Activated T-helper 2 cell treated with anti-CD3 and anti-CD28 coated beads, Interferon-gamma antibody, Interleukin-2, Interleukin-4, amounts not matched to agents 10 μg/mL and 5 μg/mL and 100 μg/mL, durations not matched to agents 14 hours and 24 hours and 36 hours (primary cell): ENCODE results near the gene FMOD. TPM values are rescaled to one million over a fixed set of nuclear protein-coding genes. Genes with fewer than 3 reads are reported as not detected.
A peak's percentile ranks its signal among the peaks of the same experiment; 100 is the strongest.
"Not testable (repeated sequence)": the region's sequence is repeated elsewhere in the genome, so short reads cannot be mapped to it uniquely, and the experiment has no call there.

ENCODE experiments used
- DNase-seq: peaks from one replicate; pipeline ENCODE4 v3.0.0; 2021; ENCODE audit warnings: low spot score
- H3K27ac Mint-ChIP-seq: one replicate; pipeline ENCODE4 v1.8.0; 2021; ENCODE audit warnings: mixed read lengths
- H3K27me3 Mint-ChIP-seq: one replicate; pipeline ENCODE4 v1.8.0; 2021; ENCODE audit warnings: low read depth, mixed read lengths
- H3K36me3 Mint-ChIP-seq: one replicate; pipeline ENCODE4 v1.8.0; 2021; ENCODE audit warnings: low read depth, mixed read lengths
- H3K4me1 Mint-ChIP-seq: one replicate; pipeline ENCODE4 v1.8.0; 2021; ENCODE audit warnings: low read depth, mixed read lengths
- H3K4me3 Mint-ChIP-seq: one replicate; pipeline ENCODE4 v1.8.0; 2021; ENCODE audit warnings: low read depth, mild to moderate bottlenecking, moderate library complexity, mixed read lengths
- H3K9me3 Mint-ChIP-seq: one replicate; pipeline ENCODE4 v1.8.0; 2021; ENCODE audit warnings: mixed read lengths
- intact Hi-C: fragments of 100-400 bp; cut with micrococcal nuclease; formaldehyde crosslinking; loops from one replicate; pipeline ENCODE4 v1.15.1; 2023
- total RNA-seq: library from RNA; stranded (reverse); gene quantifications from 2 replicates; pipeline ENCODE4 v1.2.3, GENCODE V29; 2022

FMOD gene
- total RNA-seq, 1 donor from 2014 or later = 4.0 TPM

DNA sequence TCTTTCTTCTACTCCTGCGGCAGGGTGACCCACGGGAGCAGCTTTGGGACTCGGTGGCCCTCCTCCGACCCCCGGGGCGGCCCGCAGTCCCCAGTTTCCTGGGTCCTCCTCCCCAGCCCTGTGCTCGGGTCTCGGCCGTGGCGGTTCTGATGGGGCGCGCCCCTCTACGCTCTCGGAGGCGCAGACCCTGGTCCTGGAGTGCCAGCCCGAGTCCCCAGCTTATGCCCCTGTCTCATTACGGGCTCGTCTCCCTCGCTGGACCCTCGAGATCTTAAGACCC is 45.2 kb downstream of the FMOD start:
- H3K9me3 Mint-ChIP-seq = no peaks in the 10 kb centered on the region
- intact Hi-C loops = loop anchor here (1.0 kb wide), 4 partner anchors 15 to 32 kb away; no protein-coding TSS in a partner anchor
- no peak for DNase-seq
- peaks cover 52% of the 10 kb centered on the region for H3K36me3 Mint-ChIP-seq
- H3K4me1 Mint-ChIP-seq = peaks cover 58% of the 10 kb centered on the region
- H3K27me3 Mint-ChIP-seq = no peaks in the 10 kb centered on the region
- peak overlapping the region; percentile 87 for H3K27ac Mint-ChIP-seq
- peak overlapping the region; percentile 99 for H3K4me3 Mint-ChIP-seq

DNA sequence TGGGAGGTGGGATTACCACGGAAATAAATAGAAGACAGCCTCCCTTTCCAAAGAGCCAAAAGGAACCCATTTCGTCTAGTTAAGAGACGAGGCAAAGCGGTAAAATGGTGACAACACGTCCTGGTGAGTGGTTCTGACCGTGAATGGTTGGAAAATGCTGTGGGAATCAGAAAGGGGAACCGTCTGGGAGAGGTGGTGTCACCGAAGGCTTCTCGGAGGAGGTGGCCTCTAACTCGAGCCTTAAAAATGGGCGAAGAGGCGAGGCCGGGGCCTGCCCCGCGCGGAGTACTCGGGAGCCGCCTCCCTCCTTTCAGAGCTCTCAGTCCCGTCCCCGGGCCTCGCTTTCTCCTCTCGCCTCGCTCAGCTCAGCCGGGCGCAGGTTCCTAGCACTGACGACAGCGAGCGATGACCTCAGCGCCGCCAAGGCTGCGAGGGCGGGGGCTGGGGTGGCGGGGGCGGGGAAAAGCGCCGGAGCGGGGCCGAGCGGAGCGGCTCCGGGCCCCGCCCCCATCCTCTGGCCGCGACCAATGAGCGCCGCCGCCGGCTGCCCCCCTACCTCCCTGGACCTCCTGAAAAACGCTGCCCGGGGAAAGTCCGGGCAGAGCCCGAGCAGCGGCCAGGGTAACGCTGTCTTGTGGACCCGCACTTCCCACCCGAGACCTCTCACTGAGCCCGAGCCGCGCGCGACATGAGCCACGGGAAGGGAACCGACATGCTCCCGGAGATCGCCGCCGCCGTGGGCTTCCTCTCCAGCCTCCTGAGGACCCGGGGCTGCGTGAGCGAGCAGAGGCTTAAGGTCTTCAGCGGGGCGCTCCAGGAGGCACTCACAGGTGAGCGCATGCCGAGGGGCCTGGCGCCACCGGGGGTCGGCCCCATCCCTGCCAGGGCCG is 45.8 kb downstream of the FMOD start, which contains the start of gene BTG2:
Gene BTG2, plus strand, starts transcription at position 601 of the 890 bp plus-strand sequence. Its CDS starts 88 bp downstream, at position 689.
- no peaks in the 10 kb centered on the region for H3K9me3 Mint-ChIP-seq
- peaks cover 62% of the 10 kb centered on the region for H3K4me1 Mint-ChIP-seq
- peak; percentile 85 for DNase-seq
- intact Hi-C loops = no loop called here
- no peaks in the 10 kb centered on the region for H3K27me3 Mint-ChIP-seq
- peak within 1 kb of the TSS; percentile 94 for H3K27ac Mint-ChIP-seq
- H3K4me3 Mint-ChIP-seq = peak within 1 kb of the TSS; percentile 99
- H3K36me3 Mint-ChIP-seq = peaks cover 46% of the 10 kb centered on the region

DNA sequence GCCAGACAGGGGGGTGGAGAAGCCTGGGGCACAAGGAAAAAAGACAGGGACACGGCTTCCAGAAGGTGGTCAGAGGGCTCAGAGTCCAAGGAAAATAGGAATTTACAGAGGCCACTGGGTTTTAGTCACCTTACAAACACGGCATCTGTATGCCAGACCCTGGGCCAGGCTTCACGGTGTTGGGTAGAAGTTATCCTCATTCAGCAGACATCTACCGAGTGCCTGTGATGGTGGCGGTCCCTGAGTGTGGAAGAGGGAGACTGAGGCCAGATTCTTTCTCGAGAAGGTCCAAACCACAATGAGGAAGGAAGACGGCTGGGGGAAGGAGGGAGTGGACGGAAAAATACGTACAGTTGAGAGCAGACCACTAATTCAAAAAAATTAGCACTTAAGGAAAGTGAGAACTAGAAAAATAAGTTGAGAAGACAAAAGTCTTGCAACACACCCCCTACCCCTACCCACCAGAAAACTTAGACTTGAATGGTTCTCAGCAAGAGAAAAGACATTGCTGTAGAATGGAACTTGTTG is 46.5 kb downstream of the FMOD start:
- Mint-ChIP-seq H3K4me3 (peak overlapping the region; percentile 73), H3K36me3 (peaks cover 39% of the 10 kb centered on the region), H3K27ac (peak overlapping the region; percentile 94), H3K4me1 (peaks cover 59% of the 10 kb centered on the region), H3K27me3 (no peaks in the 10 kb centered on the region), H3K9me3 (no peaks in the 10 kb centered on the region)
- DNase-seq = no peak
- intact Hi-C loops = no loop called here

DNA sequence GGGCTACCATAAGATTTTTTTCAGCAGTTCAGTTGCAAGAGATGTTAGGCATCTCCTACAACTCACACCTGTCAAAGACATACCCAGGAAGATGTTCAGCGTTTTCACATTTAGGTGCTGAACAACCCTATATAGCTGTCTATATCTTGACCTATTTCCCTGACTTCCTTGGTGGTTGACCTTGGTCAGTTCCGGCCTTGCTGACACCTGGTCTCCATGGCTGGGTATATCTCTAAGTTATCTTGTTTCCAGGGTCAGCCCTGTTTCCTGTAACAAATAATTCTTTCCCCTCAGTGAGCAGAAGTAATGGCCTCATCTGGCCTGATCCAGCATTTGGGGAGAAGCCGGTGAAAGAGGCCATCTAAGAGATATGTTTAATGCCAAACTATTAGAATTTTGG is 48.0 kb downstream of the FMOD start:
- H3K4me3 Mint-ChIP-seq = no peak overlapping the region
- no peak for DNase-seq
- no peaks in the 10 kb centered on the region for H3K27me3 Mint-ChIP-seq
- peaks cover 24% of the 10 kb centered on the region for H3K36me3 Mint-ChIP-seq
- intact Hi-C loops = no loop called here
- no peaks in the 10 kb centered on the region for H3K9me3 Mint-ChIP-seq
- H3K4me1 Mint-ChIP-seq = peaks cover 55% of the 10 kb centered on the region
- no peak overlapping the region for H3K27ac Mint-ChIP-seq

DNA sequence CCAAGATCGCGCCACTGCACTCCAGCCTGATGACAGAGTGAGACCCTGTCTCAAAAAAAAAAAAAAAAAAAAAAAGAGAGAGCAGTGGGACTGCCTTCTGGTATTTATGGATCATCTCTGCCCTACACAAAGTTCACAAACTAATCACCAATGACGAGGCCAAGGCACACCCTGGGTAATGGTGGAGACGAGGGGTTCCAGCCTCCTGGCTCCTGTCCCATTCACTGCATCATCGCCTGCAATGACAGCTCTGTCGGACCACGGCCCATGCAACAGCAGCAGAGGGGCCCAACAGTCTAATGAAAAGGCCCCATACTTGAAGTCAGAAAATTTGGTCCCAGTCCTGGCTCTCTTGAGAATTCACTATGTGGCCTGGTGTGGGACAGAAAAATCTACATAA is 48.5 kb downstream of the FMOD start:
- Mint-ChIP-seq H3K4me3 (no peak overlapping the region), H3K36me3 (peaks cover 19% of the 10 kb centered on the region), H3K27ac (no peak overlapping the region), H3K27me3 (no peaks in the 10 kb centered on the region), H3K9me3 (no peaks in the 10 kb centered on the region), H3K4me1 (peaks cover 54% of the 10 kb centered on the region)
- intact Hi-C loops = no loop called here
- DNase-seq = no peak

DNA sequence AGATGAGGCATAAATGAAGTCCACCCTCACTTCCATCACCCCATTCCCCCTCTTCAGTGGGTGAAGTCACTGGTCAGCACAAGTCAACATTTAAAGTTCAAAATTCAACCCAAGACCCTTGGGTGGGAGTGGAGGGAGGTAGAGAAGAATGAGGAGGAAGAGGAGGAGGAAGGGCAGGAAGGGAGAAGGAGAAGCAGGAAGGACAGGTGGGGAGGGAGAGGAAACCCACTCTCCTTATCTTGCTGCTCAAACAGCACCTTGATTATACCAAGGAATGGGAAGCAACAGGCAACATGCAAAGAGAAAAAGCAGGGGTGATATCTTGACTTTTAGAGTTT is 49.6 kb downstream of the FMOD start:
- DNase-seq = no peak
- Mint-ChIP-seq H3K36me3 (peaks cover 8% of the 10 kb centered on the region), H3K4me3 (no peak overlapping the region), H3K9me3 (no peaks in the 10 kb centered on the region), H3K27me3 (no peaks in the 10 kb centered on the region), H3K27ac (no peak overlapping the region), H3K4me1 (peaks cover 53% of the 10 kb centered on the region)
- intact Hi-C loops = no loop called here

DNA sequence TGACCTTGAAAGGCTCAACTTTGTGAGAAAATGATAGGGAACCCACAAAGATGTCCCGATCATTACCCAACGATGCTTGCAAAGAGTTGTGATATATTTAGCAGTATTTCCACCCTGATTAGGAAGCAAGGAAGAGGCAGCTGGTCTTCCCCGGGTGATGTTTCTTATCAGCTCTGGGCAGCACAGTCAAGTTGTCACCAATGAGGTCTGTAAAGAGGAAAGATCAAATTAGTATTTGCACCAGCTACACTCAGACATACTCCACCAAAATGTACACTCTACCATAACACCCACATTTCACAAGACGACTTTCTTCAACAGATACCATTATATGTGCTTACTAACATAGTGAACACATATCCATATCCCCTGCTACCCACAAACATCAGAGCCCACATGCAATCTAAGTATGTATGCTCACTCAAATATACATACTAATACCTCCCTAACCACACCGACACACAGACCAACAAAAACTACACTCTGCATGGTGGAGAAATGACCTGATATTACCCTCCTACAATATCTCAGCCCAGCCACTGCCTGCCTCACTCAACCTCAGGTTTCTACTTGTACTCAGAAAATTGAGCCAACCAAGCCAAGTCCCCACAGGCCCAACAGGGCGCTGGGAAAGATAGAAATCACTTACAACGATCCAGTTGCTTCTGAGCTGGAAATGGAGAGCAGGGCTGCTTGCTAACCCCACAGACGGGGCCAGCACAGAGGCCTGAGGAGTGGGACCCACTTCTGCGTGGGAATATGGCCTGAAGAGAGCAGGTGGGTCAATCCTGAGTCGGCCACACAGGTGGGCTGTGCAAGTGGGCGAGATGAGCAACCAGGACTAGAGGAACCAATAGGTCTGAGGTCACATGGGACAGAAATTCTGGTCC is 50.2 kb downstream of the FMOD start:
- Mint-ChIP-seq H3K4me1 (peaks cover 55% of the 10 kb centered on the region), H3K4me3 (no peak overlapping the region), H3K36me3 (peaks cover 2% of the 10 kb centered on the region), H3K9me3 (no peaks in the 10 kb centered on the region), H3K27me3 (no peaks in the 10 kb centered on the region), H3K27ac (peak overlapping the region; percentile 10)
- no peak for DNase-seq
- intact Hi-C loops = no loop called here

DNA sequence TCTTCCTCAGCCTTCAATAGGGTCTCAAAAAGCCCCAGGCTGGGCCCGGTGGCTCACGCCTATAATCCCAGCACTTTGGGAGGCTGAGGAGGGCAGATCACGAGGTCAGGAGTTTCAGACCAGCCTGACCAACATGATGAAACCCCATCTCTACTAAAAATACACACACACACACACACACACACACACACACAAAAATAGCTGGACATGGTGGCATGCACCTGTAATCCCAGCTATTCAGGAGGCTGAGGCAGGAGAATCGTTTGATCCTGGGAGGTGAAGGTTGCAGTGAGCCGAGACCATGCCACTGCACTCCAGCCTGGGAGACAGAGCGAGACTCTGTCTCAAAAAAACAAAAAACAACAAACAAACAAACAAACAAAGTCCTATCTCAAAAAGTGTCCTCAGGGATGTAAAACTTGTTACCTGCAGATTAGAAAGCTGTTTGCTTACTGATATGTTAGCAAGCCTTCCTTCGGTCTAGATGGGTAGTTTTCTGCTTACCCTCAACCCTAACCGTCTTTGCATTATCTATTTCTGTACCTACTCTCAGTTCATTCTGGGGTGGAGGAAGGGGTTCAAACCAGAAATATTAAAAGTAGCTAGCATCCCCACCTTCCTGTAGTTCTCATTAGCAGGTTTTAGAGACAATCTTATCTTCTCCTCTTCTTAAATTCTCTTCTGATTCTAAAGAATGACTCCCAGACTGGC is 51.0 kb downstream of the FMOD start:
- H3K27me3 Mint-ChIP-seq, H3K36me3 Mint-ChIP-seq, intact Hi-C loops, H3K4me3 Mint-ChIP-seq, H3K9me3 Mint-ChIP-seq, DNase-seq: not testable (repeated sequence)
- Mint-ChIP-seq H3K27ac (peak overlapping the region; percentile 10), H3K4me1 (peaks cover 61% of the 10 kb centered on the region)

DNA sequence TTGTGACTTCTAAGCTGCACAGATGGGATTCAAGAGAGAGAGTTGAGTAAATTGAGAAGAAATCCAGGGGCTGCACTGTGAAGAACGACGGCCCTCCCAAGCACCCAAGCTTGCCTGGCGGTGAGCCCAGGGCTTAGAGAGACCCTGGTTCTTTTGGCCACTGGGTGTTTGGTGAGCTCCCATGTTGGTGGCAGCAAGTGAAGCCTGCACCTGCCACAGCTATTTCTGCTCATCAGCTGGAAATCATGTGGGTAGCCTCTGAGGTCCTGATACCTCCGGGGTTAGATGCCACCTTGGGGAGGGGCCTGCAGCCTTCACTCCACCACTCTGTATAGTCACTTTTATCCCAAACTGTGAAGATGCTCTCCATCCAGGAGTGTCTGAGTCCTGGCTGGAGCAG is 51.8 kb downstream of the FMOD start:
- Mint-ChIP-seq H3K4me1 (peaks cover 57% of the 10 kb centered on the region), H3K4me3 (no peak overlapping the region), H3K9me3 (no peaks in the 10 kb centered on the region), H3K27me3 (no peaks in the 10 kb centered on the region), H3K27ac (no peak overlapping the region), H3K36me3 (peaks cover 2% of the 10 kb centered on the region)
- intact Hi-C loops = no loop called here
- DNase-seq = no peak

DNA sequence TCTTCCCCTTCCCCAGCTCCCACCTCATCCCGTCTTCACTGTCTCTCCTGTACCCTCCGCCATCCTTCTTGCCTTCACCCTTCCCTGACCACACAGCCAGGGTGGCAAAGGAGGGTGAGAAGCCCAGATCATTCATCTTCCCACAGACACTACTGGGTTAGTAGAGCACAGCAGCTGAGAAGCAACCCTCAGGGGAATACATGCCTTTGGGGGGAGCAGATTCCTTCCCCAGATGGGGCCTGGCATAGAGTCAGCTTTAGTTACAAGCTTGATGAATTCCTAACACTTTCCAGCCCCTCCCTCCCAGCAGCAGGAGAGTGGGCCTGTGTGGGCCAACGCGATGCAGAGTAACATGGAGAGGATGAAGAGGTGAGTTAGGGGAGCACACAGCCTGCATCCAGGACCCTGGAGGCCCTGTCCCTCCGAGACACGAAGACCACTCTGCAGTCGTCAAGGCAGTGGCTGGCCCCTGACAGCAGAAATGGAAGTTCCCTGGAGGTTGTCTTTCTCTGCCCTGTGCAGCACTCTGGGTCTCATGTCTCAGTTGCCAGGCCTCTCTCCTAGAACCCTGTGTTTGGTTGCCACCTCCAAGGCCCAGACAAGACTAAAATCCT is 54.4 kb downstream of the FMOD start:
- no peaks in the 10 kb centered on the region for H3K36me3 Mint-ChIP-seq
- no peak overlapping the region for H3K4me3 Mint-ChIP-seq
- H3K27ac Mint-ChIP-seq = no peak overlapping the region
- H3K27me3 Mint-ChIP-seq = no peaks in the 10 kb centered on the region
- H3K4me1 Mint-ChIP-seq = peaks cover 53% of the 10 kb centered on the region
- no peaks in the 10 kb centered on the region for H3K9me3 Mint-ChIP-seq
- no peak for DNase-seq
- intact Hi-C loops = no loop called here

DNA sequence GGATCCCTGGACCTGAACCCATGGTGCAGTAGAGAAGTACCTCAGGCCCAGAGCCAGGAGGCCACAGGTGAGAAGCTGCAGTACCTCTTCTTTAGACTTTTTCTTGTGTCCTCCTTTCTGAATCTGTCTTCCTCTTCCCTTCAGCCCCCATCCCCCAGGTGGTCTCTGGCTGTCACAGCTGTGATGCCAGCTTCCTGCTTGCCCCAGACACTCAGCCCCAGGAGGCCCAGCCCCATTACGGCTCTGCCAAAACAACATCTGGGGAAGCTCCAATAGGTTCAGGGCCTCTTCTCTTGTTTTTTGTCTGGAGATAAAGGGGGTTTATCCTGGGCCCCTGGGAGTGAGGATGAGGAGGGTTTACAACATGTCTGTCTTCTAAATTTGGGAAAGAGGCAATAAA is 55.1 kb downstream of the FMOD start:
- Mint-ChIP-seq H3K27ac (no peak overlapping the region), H3K4me3 (no peak overlapping the region), H3K36me3 (no peaks in the 10 kb centered on the region), H3K27me3 (no peaks in the 10 kb centered on the region), H3K4me1 (peaks cover 53% of the 10 kb centered on the region), H3K9me3 (no peaks in the 10 kb centered on the region)
- no peak for DNase-seq
- intact Hi-C loops = no loop called here
